GM23338 (cell line): ENCODE measurements around the gene B4GALT4. TPM values are rescaled to one million over a fixed set of nuclear protein-coding genes. Genes with fewer than 3 reads are reported as not detected.

ENCODE experiments used
- CREB1 ChIP-seq: fragments of 250-450 bp; sonication (Bioruptor Pico); IDR thresholded peaks from 2 replicates; pipeline ENCODE4 v1.5.0; 2020; ENCODE audit warnings: low read depth, mild to moderate bottlenecking, moderate library complexity
- EZH2 ChIP-seq: fragments of 200-600 bp; sonication (generic); IDR thresholded peaks from one replicate; pipeline ENCODE4 v1.8.0; 2017; ENCODE audit warnings: antibody characterized with exemption, mild to moderate bottlenecking, low read depth; ENCODE audit not compliant: unreplicated experiment
- EZH2phosphoT487 ChIP-seq: fragments of 200-600 bp; sonication (generic); IDR thresholded peaks from one replicate; pipeline ENCODE4 v1.8.1; 2018; ENCODE audit warnings: antibody characterized with exemption; ENCODE audit not compliant: unreplicated experiment
- JUNB ChIP-seq: IDR thresholded peaks from one replicate; pipeline ENCODE4 v1.6.1; 2016; ENCODE audit warnings: antibody characterized with exemption; ENCODE audit not compliant: unreplicated experiment
- NANOG ChIP-seq: IDR thresholded peaks from 2 replicates; pipeline ENCODE4 v1.6.1; 2016; ENCODE audit warnings: antibody characterized with exemption, borderline replicate concordance
- POLR2AphosphoS5 ChIP-seq: IDR thresholded peaks from 2 replicates; pipeline ENCODE4 v1.6.1; 2016; ENCODE audit warnings: antibody characterized with exemption, low read depth
- ZNF331 ChIP-seq: fragments of 250-450 bp; sonication (Bioruptor Pico); IDR thresholded peaks from 2 replicates; pipeline ENCODE4 v1.5.0; 2020; ENCODE audit warnings: low read depth, mild to moderate bottlenecking, moderate library complexity
- polyA plus RNA-seq: library from polyadenylated mRNA; unstranded; fragments of >200 nt; fragmentation: Nextera tagmentation; extraction: Ambion mirVana; gene quantifications from 2 replicates; pipeline ENCODE4 v1.2.1, GENCODE V29; 2016
- total RNA-seq: library from RNA; depleted of rRNA; stranded (reverse); fragments of >200 nt; shearing (Covaris generic); gene quantifications from 2 replicates; pipeline ENCODE4 v1.2.3, GENCODE V29; 2014
- TF ChIP-seq, protein P1 (sequence below): fragments of 250-450 bp; sonication (Bioruptor Pico); IDR thresholded peaks from 2 replicates; pipeline ENCODE4 v1.5.0; 2020; ENCODE audit warnings: mild to moderate bottlenecking, moderate library complexity
- TF ChIP-seq, protein P2 (sequence below): IDR thresholded peaks from one replicate; pipeline ENCODE4 v1.6.1; 2018; ENCODE audit warnings: antibody characterized with exemption; ENCODE audit not compliant: unreplicated experiment
- TF ChIP-seq, protein P3 (sequence below): IDR thresholded peaks from 2 replicates; pipeline ENCODE4 v1.6.1; 2016; ENCODE audit warnings: antibody characterized with exemption

Gene B4GALT4
- total and polyA plus RNA-seq, 2 experiments from 2014 or later = 38.3 to 45.3 TPM

DNA sequence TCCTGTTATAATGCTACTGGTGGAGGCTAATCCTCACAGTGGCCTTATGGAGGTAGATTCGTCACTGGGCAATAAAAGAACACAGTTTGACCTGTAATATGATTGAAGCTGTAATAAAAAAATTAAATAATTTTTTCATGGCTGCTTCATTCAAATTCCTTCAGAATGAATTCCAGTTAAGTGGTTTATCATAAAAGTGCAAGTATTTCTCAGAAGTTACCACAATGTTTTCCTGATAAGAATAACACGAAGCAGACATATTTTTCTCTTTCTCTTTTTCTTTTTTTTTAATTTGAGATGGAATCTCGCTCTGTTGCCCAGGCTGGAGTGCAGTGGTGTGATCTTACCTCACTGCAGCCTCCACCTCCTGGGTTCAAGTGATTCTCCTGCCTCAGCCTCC lies 15.6 kb downstream of the B4GALT4 start (continued):
- TF ChIP-seq, protein P1, sequence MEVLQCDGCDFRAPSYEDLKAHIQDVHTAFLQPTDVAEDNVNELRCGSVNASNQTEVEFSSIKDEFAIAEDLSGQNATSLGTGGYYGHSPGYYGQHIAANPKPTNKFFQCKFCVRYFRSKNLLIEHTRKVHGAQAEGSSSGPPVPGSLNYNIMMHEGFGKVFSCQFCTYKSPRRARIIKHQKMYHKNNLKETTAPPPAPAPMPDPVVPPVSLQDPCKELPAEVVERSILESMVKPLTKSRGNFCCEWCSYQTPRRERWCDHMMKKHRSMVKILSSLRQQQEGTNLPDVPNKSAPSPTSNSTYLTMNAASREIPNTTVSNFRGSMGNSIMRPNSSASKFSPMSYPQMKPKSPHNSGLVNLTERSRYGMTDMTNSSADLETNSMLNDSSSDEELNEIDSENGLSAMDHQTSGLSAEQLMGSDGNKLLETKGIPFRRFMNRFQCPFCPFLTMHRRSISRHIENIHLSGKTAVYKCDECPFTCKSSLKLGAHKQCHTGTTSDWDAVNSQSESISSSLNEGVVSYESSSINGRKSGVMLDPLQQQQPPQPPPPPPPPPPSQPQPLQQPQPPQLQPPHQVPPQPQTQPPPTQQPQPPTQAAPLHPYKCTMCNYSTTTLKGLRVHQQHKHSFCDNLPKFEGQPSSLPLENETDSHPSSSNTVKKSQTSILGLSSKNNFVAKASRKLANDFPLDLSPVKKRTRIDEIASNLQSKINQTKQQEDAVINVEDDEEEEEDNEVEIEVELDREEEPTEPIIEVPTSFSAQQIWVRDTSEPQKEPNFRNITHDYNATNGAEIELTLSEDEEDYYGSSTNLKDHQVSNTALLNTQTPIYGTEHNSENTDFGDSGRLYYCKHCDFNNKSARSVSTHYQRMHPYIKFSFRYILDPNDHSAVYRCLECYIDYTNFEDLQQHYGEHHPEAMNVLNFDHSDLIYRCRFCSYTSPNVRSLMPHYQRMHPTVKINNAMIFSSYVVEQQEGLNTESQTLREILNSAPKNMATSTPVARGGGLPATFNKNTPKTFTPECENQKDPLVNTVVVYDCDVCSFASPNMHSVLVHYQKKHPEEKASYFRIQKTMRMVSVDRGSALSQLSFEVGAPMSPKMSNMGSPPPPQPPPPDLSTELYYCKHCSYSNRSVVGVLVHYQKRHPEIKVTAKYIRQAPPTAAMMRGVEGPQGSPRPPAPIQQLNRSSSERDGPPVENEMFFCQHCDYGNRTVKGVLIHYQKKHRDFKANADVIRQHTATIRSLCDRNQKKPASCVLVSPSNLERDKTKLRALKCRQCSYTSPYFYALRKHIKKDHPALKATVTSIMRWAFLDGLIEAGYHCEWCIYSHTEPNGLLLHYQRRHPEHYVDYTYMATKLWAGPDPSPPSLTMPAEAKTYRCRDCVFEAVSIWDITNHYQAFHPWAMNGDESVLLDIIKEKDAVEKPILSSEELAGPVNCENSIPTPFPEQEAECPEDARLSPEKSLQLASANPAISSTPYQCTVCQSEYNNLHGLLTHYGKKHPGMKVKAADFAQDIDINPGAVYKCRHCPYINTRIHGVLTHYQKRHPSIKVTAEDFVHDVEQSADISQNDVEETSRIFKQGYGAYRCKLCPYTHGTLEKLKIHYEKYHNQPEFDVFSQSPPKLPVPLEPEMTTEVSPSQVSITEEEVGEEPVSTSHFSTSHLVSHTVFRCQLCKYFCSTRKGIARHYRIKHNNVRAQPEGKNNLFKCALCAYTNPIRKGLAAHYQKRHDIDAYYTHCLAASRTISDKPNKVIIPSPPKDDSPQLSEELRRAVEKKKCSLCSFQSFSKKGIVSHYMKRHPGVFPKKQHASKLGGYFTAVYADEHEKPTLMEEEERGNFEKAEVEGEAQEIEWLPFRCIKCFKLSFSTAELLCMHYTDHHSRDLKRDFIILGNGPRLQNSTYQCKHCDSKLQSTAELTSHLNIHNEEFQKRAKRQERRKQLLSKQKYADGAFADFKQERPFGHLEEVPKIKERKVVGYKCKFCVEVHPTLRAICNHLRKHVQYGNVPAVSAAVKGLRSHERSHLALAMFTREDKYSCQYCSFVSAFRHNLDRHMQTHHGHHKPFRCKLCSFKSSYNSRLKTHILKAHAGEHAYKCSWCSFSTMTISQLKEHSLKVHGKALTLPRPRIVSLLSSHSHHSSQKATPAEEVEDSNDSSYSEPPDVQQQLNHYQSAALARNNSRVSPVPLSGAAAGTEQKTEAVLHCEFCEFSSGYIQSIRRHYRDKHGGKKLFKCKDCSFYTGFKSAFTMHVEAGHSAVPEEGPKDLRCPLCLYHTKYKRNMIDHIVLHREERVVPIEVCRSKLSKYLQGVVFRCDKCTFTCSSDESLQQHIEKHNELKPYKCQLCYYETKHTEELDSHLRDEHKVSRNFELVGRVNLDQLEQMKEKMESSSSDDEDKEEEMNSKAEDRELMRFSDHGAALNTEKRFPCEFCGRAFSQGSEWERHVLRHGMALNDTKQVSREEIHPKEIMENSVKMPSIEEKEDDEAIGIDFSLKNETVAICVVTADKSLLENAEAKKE = no peak
- TF ChIP-seq CREB1 = no peak
- no peak for TF ChIP-seq EZH2phosphoT487
- no peak for TF ChIP-seq POLR2AphosphoS5
- no peak for TF ChIP-seq ZNF331
- no peak for TF ChIP-seq JUNB
- TF ChIP-seq, protein P2, sequence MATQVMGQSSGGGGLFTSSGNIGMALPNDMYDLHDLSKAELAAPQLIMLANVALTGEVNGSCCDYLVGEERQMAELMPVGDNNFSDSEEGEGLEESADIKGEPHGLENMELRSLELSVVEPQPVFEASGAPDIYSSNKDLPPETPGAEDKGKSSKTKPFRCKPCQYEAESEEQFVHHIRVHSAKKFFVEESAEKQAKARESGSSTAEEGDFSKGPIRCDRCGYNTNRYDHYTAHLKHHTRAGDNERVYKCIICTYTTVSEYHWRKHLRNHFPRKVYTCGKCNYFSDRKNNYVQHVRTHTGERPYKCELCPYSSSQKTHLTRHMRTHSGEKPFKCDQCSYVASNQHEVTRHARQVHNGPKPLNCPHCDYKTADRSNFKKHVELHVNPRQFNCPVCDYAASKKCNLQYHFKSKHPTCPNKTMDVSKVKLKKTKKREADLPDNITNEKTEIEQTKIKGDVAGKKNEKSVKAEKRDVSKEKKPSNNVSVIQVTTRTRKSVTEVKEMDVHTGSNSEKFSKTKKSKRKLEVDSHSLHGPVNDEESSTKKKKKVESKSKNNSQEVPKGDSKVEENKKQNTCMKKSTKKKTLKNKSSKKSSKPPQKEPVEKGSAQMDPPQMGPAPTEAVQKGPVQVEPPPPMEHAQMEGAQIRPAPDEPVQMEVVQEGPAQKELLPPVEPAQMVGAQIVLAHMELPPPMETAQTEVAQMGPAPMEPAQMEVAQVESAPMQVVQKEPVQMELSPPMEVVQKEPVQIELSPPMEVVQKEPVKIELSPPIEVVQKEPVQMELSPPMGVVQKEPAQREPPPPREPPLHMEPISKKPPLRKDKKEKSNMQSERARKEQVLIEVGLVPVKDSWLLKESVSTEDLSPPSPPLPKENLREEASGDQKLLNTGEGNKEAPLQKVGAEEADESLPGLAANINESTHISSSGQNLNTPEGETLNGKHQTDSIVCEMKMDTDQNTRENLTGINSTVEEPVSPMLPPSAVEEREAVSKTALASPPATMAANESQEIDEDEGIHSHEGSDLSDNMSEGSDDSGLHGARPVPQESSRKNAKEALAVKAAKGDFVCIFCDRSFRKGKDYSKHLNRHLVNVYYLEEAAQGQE = no peak
- no peak for TF ChIP-seq NANOG
- TF ChIP-seq EZH2 = no peak
- TF ChIP-seq, protein P3, sequence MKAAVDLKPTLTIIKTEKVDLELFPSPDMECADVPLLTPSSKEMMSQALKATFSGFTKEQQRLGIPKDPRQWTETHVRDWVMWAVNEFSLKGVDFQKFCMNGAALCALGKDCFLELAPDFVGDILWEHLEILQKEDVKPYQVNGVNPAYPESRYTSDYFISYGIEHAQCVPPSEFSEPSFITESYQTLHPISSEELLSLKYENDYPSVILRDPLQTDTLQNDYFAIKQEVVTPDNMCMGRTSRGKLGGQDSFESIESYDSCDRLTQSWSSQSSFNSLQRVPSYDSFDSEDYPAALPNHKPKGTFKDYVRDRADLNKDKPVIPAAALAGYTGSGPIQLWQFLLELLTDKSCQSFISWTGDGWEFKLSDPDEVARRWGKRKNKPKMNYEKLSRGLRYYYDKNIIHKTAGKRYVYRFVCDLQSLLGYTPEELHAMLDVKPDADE = no peak
